Measurements from ENCODE around the gene SH3D19.
"Not testable (repeated sequence)": the region's sequence is repeated elsewhere in the genome, so short reads cannot be mapped to it uniquely, and the experiment has no call there.

The SH3D19 gene

GRCh38 chr4:151325111-151325948, at the start of gene SH3D19:
Gene SH3D19 (minus strand): TSS chr4:151325605. CDS start chr4:151325352, 253 bp downstream.
- peak; percentile 39 for DNase-seq

GRCh38 chr4:151362404-151363164, 37.2 kb upstream of the SH3D19 start:
- peak; percentile 40 for DNase-seq

- DNase-seq: no peak
Measured at GRCh38 chr4:151361966-151362365, 36.6 kb upstream of the SH3D19 start.

GRCh38 chr4:151361126-151361525, 35.7 kb upstream of the SH3D19 start:
- no peak for DNase-seq

- peak; percentile 9 for DNase-seq
Measured at GRCh38 chr4:151359576-151359975, 34.2 kb upstream of the SH3D19 start.

GRCh38 chr4:151358266-151358665, 32.9 kb upstream of the SH3D19 start:
- no peak for DNase-seq

GRCh38 chr4:151356510-151356909, 31.1 kb upstream of the SH3D19 start:
- no peak for DNase-seq

- DNase-seq: peak; percentile 7
Measured at GRCh38 chr4:151355155-151355554, 29.8 kb upstream of the SH3D19 start.

GRCh38 chr4:151347490-151348235, 22.3 kb upstream of the SH3D19 start:
- DNase-seq: no peak

- DNase-seq: no peak
Measured at GRCh38 chr4:151344948-151345347, 19.5 kb upstream of the SH3D19 start.

- DNase-seq: no peak
Measured at GRCh38 chr4:151340751-151341385, 15.5 kb upstream of the SH3D19 start.

- DNase-seq: no peak
Measured at GRCh38 chr4:151339467-151339866, 14.1 kb upstream of the SH3D19 start.

- DNase-seq: no peak
Measured at GRCh38 chr4:151331276-151332042, 6.1 kb upstream of the SH3D19 start.

GRCh38 chr4:151329217-151330007, 4.0 kb upstream of the SH3D19 start:
- DNase-seq: no peak

GRCh38 chr4:151325949-151326246, 493 bp upstream of the SH3D19 start:
- DNase-seq: no peak

- DNase-seq: no peak
Measured at GRCh38 chr4:151324752-151325110, 674 bp downstream of the SH3D19 start.

- no peak for DNase-seq
Measured at GRCh38 chr4:151324124-151324751, 1.2 kb downstream of the SH3D19 start.

GRCh38 chr4:151323667-151324066, 1.7 kb downstream of the SH3D19 start:
- no peak for DNase-seq

- DNase-seq: no peak
Measured at GRCh38 chr4:151322570-151322969, 2.8 kb downstream of the SH3D19 start.

- not testable (repeated sequence) for DNase-seq
Measured at GRCh38 chr4:151322161-151322560, 3.2 kb downstream of the SH3D19 start.

GRCh38 chr4:151321586-151321985, 3.8 kb downstream of the SH3D19 start:
- DNase-seq: no peak

Measured in NCI-H1105 treated with DMSO at 0.1 percent for 48 hours (cell line).